SIG-M5 treated with dmso at 0.1 percent for 504 hours (cell line): Measurements from ENCODE around the gene ESPNL.

Experiments
- DNase-seq: peaks from one replicate; lab custom pipeline; 2025; ENCODE audit not compliant: unreplicated experiment; lab: John Stamatoyannopoulos, UW

Gene ESPNL

DNA sequence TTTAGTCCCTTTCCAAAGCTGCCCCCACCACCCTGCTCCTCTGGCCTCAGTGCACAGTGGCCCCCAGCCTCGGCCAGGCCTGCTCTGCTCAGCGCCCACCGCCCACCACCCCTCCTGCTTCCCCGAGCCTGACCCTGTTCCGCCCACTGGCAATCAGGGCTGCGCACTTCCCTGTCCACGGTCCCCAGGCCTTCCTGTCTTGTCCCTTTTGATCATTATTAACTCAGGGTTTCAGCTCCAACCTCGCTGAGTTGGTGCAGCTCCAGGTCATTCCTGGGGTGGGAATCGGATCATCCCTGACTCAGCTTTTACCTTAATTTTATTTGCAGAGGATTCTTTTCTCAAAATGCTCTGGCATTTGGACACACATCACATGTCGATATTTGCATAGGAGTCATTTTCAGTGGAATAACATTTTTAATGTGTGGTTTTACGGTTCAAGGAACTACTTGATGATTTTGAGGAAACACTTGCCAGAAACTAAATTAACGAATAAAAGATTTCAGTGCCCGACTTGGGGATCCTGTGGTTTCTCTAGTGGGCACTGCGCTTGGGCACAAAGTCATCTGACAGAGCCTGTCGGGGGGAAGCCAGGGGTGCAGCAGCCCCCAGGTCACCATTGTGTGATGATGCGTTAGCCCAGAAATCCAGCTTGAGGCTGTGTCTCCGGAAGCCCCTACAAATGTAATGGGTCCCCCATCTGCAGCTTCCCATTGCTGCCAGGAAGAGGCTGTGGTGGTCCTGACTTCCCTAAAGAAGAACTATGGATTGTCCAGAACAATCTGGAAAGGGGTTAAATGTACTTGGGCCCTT, 1.0 kb upstream of the ESPNL start:
- no peak for DNase-seq

DNA sequence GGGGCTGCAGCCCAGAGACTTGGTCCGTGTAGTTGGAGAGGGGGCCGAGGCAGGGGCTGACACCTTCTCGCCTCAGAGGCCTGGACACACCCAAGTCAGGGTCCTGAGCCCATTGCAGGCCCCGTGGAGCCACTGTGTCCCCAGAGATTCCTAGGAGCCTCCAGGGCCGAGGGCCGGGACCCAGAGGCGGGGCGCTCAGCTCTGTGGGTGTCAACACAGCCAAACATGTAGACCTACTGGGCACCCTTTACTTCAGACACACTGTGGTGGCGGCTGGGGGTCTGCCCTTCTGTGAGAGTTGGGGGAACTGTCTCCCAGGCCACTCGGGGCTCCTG, 459 bp upstream of the ESPNL start:
- DNase-seq, result no peak

DNA sequence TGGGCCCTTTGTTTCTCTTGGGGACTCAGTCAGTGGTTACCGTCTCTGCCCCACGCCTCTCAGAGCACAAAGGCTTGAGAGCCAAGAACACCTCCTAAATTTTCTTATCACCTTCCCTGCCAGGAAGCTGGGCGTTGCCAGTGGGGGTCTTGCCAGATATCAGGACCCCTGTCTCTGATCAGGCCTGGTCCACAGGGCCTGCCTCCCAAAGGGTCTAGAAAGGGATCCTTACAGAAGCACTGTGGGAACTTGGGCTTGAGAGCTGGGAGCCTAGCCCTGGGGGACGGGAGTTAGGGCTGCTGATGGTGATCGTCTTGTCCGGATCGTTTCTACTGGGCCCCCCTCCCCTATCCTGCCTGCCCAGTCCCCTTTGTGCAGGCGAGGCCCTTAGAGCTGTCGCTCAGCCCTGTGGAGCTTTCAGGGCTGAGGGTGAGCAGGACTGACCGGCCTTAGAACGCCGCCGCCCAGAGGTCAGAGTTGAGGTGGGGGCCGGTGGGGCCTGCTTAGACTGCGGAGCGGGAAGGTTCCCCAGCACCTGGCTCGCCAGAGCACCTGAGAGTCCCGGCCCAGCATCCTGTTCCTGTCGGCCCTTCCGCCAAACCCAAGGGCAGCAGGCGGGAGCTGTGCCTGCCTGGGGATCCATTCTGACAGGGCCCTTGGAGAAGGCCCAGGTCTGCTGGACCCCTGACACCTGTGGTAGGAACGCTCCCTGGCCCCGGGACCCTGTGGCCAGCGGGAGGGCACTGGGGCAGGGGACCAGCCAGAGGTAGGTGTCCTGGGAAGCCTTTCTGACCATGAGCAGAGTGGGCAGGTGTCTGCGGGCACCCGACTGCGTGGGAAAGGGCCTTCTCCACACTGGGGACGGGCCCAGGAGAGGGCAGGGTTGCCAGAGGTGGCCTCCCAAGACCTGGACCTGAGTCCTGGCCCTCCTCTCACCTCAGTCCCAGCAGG, 956 bp downstream of the ESPNL start:
- no peak for DNase-seq

DNA sequence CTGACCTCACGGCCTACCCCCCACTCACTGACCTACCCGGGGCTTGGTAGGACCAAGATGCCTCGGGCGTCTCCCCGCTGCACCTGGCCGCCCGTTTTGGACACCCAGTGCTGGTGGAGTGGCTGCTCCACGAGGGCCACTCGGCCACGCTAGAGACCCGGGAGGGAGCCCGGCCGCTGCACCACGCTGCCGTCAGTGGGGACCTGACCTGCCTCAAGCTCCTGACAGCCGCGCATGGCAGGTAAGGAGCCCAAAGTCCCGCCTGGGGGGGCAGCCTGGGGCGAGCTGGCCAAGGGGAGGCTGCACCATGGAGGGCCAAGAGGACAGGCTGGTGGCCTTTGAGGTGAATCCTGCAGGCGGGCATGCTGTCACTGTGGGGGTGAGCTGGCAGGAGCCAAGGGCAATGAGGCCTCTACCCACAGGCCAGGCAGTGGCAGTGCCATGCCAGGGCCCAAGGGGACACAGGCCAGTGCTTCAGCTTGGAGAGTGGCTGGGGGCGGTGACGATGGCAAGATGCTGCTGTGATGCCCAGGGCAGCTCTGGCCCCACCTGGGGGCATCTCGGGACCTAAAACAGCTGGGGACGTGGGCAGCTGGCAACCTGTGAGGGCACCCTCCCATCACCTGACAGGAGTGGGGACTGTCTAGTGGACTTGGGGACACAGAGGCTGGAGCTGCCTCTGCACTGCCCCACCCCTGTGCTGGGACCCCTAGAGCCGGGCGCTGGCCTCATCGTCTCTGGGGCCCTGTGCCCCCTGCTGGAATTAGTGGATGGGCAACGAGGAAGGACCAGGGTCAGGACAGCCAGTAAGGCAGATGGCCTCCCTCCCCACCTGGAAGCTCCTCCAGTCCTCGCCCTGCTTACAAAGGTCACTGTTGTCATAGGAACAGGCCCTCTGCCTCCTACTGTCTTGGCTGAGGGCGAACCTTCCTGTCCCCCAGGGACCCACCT, 2.0 kb downstream of the ESPNL start:
- DNase-seq, result no peak

DNA sequence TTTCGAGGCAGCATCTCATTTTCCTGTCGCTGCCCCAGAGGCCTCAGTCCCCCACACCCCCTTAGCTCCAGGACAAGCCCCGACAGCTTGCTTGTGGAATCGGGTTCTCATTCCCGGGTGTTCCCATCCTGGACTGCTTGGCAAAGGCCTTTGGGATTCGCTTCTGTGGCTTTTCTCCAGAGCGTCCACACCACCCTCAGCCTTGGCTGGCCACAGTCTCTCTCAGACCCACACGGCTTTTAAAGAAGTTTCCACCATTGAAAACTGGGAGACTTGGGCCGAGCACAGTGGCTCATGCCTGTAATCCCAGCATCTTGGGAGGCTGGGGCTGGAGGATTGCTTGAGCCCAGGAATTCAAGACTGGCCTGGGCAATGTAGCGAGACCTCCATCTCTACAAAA, 2.7 kb downstream of the ESPNL start:
- DNase-seq, result no peak

DNA sequence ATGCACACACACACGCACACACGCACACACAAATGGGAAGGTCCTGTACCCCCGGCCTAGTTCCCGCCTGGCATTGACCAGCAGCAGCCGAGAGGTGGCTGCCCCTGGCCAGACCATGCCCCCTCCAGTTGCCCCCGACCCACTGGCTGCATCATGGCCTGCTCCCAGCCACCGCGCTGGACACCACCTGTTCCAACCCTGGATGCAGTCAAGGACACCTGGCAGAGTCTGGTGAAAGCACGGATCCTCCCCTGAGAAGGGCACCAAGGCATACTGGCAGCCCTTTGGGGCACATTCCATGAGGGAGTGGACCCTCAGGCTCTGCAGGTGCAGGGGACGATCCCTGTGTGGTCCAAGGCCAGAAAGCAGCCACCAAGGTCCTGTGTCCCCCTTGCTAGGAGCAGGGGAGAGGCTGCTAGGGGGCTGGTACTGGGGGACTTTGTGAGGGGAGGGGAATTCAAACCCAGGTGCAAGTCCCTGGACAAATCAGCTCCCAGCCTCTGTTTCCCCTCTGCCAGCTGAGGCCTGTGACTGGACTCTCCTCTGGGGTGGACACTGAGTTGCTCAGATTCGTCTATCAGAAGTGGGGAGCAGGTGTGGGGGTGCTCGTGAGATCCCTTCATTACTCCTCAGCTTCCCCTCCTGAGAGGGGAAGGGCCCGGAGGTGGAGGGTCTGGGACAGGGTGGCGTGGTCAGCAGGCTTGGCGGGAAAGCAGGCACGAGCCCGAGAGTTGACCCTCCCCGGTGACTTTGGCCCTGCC, 3.5 kb downstream of the ESPNL start:
- no peak for DNase-seq

DNA sequence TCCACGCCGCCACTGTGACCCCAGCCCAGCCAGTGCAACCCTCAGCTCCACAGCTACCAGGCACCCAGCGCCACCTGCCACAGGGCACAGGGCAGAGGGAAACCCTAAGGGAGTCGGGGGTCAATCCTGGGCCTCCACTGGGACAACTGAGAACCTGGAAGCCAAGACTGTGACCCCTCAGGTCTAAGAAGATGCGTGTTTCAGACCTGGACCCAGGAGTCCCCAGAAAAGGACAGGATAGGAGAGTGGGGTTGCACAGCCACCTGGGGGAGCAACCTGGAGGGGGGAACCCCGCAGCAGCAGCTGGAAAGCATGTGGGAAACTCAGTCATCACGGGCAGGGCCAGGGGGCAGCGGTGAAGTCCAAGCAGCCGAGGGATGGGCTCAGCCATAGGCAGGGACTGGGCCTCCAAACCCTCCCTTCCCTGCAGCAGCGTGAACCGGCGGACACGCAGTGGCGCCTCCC, 4.1 kb downstream of the ESPNL start:
- DNase-seq, result no peak

DNA sequence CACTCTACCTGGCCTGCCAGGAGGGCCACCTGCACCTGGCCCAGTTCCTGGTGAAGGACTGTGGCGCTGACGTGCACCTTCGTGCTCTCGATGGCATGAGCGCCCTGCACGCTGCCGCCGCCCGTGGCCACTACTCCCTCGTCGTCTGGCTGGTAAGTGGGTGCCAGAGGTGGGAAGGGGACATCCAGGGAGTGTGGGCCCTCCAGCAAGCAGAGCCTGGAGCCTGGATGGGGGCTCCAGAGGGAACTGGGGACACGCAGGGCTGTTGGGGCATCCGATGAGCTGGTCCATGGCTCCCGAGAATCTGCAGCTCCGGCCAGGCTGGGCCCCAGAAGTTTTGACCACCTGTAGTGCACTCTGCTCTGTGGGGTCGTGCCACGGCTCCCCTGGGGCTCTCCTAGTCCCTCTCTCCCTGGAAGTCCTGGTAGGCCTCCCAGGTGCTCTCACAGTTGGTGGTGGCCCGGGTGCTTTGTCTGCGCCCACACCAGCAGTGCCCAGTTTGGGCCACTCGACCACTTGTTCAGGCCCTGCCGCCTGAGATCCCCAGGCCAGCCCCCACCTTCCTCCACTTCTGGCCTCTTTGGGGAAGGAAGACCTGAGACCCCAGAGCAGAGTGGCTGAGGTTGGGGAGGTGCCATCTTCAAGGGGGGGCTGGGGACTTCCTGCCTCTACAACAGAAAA, 4.7 kb downstream of the ESPNL start:
- no peak for DNase-seq

DNA sequence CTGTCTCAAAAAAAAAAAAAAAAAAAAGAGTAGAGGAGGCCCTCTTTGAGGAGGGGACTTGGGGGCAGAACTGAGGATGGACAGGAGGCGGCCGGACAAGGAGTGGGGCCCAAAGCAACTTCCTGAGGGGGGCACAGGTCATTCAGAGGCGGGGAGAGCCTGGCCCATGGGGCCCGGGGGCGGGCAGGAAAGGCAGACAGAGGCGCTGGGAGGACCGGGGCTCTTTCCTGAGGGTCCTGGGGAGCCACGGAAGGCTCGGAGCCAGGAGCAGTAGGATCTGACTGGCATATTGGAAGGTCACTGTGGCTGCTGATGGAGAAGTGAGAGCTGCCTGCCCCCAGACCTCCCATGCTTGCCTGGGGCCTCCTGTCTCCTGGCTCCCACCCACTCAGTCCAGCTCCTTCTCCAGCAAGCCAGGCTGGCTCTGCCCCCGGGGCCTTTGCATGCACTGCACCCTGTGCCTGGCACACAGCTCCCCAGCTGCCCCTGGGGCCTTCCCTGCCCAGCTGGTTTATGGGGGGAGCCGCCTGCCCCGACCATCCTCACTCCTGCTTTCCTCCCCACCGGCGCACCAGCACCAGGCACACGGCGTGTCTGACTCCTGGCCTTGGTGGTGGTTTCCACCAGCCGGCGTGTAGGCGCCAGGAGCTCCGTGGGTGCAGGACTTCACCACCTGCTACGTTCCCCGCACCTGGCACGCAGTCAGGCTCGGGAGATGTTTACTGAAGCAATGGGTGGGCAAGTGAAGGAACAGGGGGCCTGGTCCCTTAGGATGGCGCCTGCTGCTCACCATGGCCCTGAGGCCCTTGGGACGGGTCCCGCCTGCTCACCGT, 5.6 kb downstream of the ESPNL start:
- no peak for DNase-seq

DNA sequence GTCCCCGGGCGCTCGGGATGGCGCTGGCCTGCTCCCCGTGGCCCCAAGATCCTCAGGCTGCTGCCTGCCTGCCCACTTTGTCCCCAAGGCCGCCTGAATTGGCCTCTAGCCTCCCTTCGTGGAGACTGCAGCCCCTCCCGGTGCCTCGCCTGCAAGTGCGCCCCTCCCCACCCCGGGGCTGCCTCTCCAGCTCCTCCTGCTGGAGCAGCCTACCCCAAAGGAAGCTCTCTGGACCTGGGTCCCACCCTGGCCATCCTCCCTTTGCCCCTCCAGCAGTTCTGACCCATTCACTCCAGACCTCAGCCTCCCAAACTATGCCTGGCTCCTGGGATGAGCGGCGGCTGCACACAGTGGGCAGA, 6.2 kb downstream of the ESPNL start:
- no peak for DNase-seq

DNA sequence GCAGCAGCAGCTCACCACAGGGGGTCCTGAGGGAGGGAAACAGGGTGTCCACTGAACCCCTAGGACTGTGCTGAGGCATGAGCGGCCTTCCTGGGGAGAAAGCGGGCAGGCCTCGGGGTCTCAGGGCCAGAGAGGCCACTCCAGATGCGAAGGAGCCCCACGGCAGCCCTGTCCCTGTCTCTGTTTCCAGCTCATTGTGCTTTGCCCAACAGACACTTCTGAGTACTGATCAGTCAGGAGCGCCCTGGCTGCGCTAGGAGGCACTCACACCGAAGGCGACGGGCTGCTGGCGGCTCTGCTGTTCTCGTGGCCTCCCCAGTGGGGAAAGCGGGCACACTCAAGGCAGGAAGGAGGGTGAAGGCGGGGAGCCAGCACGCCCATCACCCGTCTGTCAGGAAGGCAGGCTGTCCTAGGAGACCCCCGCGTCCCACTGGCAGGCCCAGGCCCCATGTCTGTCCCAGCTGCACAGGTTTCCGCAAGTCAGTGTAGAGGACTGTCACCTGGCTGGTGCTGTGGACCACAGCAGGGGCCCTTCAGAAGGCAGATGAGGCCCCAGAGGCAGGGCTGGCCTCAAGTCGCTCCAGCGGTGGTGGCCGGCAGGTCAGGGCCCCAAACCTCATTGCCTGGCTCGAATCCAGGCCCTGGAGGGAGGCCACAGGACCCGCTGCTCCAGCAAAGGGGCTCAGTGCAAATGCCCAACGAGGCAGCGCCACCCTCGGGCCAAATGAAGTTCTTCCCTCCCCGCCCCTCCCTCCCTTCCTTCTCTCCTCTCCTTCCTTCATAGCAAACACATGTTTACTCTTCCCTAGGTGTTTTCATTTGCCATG, 6.8 kb downstream of the ESPNL start:
- DNase-seq, result peak; percentile 53

DNA sequence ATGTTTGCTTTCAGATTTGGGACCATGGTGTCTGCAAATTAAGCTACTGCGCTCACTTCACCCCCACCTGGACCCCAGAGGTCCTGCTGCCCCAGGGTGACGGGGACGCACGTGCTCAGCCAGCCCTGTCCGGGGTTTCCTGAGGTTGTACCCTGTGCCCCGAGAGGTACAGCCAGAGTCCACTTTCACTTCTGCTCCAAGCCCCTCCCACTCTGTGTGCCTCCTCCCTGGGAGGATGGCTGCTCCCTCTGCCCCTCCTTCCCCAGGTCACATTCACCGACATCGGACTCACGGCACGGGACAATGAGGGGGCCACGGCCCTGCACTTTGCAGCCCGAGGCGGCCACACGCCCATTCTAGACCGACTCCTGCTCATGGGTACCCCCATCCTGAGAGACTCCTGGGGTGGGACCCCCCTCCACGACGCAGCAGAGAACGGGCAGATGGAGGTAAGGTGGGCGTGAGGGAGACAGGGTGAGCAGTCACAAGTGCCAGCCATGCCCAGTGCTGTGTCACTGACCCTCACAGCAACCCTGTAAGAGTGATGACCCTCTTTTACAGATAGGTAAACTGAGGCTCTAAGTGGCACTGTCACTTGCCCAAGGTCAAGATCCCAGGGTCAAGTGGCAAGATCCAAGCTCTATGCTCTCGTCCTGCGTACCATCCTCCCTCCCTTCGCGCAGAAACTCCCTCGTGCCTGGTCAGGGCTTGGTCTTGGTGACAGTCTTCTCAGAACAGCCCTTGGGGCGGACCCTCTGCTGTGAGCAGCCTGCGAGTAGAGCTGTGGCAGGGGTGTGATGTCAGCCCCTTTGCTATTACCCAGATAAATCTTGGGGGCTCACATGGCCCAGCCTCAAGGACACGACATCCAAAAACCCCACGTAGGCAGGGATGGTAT, 7.6 kb downstream of the ESPNL start:
- peak; percentile 57 for DNase-seq

DNA sequence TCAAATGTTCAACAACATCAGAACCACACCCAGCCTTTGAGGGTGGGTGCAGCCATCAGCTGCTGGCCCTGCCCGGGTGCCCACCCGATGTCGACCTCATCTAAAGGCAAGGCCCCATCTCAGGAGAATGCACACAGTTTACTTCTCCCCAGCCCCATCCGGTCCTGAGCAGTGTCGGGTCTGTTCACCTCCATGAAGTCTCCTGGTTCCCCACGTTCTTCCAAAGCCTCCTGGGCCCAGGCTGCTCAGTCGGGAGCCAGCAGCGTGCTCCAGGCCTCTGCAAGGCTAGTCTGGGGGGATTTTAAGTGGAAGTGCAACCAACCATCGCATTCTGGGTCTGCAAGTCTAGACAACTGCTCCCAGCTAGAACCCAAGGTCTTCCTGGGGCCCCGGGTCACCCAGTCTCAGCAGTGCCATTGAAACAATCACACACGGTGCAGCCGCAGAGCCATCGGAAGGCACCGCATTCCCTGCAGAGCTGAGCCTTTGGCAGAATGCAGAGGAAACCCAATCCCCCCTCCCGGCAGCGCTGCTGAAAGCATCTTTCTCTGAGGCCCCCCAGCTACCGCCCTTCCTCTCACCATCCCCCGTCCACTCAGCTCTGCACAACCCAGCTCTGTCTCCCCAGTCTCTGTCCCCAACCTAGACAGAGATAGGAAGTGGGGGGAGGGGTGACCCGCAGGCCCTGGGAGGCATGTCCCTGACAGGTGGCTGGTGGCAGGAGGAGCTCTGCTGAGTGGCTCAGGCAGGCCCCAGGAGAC, 8.5 kb downstream of the ESPNL start:
- DNase-seq, result no peak

DNA sequence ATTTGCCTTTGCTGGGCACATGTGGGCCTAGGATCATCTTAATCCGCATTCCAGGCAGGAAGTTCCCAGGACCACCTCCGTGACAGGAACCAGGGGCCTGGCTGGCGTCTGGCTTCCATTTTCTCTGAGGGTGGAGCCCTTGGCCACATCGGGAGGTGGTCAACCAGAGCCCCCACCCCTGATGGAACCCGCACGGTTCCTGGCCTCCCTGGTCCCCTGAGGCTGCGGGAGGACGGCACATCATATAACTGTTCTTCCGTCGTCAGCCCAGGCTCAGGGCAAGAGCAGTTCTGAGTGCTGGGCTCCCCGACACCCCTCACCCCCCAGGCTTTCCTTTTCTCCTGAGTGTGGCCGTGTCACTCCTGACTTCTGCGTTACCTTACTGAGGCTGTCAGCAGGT, 13.5 kb downstream of the ESPNL start:
- DNase-seq, result no peak

DNA sequence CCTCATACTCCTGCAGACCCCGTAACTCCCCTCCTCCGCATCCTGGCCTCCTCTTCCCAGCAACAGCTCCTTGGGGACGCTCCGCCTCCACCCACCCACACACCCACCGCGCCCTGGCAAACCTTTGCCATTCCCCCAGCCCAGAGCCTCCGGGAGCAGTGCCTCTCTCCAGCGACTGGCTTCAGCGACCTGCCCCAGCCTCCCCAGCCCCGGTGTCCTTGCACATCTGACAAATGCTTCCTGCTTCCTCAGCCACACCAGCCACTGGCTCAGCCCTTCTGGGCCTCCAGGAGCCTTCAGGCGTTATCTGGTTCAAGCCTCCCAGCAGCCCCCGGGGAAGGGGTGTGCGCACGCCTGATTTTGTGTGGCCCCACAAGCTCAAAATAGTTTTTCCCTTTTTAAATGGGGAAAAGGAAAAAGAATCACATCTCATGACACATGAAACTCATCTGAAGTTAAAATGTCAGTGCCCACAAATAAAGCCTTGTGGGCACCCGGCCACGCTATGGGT, 14.2 kb downstream of the ESPNL start:
- no peak for DNase-seq
